ENCODE data around the gene SMAD3.
"Not testable (repeated sequence)": the region's sequence is repeated elsewhere in the genome, so short reads cannot be mapped to it uniquely, and the experiment has no call there.

SMAD3 gene

DNA sequence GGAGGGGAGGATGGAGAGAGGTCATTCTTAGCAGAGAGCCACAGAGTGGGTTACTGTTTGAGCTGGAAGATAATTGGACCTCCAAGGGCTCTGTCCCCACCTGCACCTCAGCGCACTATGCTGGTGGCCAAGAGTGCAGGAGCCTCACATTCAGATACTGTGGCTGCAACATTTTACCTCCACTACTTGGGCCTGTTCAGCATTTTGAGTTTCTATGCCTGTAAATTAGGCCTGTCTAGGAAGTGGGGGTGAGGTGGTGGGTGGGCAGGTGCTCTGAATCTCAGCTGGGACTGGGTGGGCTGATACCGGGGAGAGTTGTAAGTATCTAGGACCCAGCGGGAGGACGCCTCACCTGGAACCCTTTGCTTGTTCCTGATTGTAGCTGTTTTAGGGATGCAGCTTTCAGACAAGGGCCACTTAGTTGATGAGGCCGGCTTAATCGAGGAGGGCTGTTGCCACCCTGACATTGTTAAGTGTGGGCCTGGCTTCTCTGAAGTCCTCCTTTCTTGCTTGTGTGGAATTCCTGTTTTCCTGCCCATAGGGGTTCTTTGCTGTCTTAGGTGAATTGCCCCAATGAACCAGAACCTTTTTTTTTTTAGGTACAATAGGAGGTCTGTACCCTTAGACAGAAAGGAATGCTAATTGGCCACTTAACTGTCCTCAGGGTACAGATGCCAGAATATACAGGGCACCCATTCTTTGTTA, 83.8 kb downstream of the SMAD3 start:
- H3K4me1 Mint-ChIP-seq (ENCODE audit: low read depth), result peaks cover 56% of the 10 kb centered on the region
- H3K9me3 Mint-ChIP-seq, result no peaks in the 10 kb centered on the region
- no peak overlapping the region for H3K27ac Mint-ChIP-seq
- peaks cover 14% of the 10 kb centered on the region for H3K27me3 Mint-ChIP-seq
- no peak overlapping the region for H3K4me3 Mint-ChIP-seq
- H3K36me3 Mint-ChIP-seq (ENCODE audit: low read depth), result no peaks in the 10 kb centered on the region
- intact Hi-C loops (cut with micrococcal nuclease), result loop anchor here (10.0 kb wide), 1 partner anchor 54 kb away; no protein-coding TSS in a partner anchor

DNA sequence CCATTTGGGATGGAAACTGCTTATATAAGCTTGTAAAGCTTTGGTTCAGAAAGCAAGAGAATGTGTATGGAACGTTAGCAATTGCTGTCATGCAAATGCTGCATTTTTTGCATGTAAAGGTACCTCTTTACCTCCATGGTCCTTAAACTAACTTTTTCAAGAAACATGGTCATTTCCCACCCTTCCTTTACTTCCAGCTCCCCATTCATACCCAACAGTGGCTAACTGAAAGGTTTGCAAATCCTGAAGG, 84.3 kb downstream of the SMAD3 start:
- H3K27ac Mint-ChIP-seq, result no peak overlapping the region
- no peak overlapping the region for H3K4me3 Mint-ChIP-seq
- no peaks in the 10 kb centered on the region for H3K9me3 Mint-ChIP-seq
- peaks cover 52% of the 10 kb centered on the region for H3K4me1 Mint-ChIP-seq (ENCODE audit: low read depth)
- intact Hi-C loops (cut with micrococcal nuclease), result loop anchor here (5.0 to 10.0 kb wide), 2 partner anchors 37 to 55 kb away; no protein-coding TSS in a partner anchor
- peaks cover 14% of the 10 kb centered on the region for H3K27me3 Mint-ChIP-seq
- H3K36me3 Mint-ChIP-seq (ENCODE audit: low read depth), result no peaks in the 10 kb centered on the region

DNA sequence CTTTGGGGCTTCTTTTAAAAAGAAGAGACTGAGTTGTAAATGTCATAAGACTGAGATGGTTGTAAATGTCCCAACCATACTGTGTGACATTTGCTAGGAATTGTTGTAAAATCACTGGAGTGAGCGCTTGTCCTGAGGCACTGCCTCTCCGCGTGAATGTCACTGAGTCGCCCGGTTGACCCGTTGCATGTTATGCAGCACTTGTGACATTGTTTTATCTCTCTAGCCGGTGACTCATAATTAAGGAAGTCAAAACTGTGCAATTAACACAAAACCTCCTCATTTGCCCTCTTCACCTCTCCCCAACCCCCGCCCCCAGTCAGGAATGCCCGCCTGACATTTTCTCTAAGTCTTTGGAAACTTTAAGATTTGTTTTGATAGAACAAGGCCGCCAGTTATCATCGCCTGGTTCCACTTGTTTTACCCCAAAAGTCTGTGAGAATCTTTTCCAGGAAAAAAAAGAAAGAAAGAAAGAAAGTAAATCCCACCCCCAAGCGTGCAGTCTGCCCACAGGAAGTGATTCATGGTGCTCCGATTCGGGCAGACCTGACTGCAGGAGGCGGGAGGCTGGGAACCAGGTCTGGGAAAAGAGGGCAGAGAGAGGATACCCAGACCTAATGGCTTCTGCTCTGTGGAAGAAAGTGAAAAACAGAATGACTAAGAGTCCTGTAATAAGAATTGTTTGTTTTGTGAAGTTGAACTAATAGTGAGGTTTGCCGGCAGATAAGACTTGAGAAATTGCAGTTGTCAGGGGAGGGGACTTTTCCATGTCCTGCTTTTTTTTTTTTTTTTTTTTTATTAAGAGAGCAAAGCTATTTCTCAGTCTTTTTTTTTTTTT, 84.8 kb downstream of the SMAD3 start:
- Mint-ChIP-seq H3K36me3 (ENCODE audit: low read depth) (no peaks in the 10 kb centered on the region), H3K27ac (peak overlapping the region; percentile 48), H3K9me3 (no peaks in the 10 kb centered on the region), H3K4me3 (peak overlapping the region; percentile 44), H3K4me1 (ENCODE audit: low read depth) (peaks cover 46% of the 10 kb centered on the region), H3K27me3 (peaks cover 15% of the 10 kb centered on the region)
- intact Hi-C loops (cut with micrococcal nuclease), result loop anchor here (5.0 kb wide), 1 partner anchor 38 kb away; no protein-coding TSS in a partner anchor

GRCh38 chr15:67152429-67152828, 87.0 kb downstream of the SMAD3 start:
- H3K4me1 Mint-ChIP-seq (ENCODE audit: low read depth), result peaks cover 32% of the 10 kb centered on the region
- H3K9me3 Mint-ChIP-seq, result no peaks in the 10 kb centered on the region
- intact Hi-C loops (cut with micrococcal nuclease), result loop anchor here (5.0 kb wide), 1 partner anchor 40 kb away; no protein-coding TSS in a partner anchor
- no peak overlapping the region for H3K4me3 Mint-ChIP-seq
- peaks cover 15% of the 10 kb centered on the region for H3K27me3 Mint-ChIP-seq
- no peaks in the 10 kb centered on the region for H3K36me3 Mint-ChIP-seq (ENCODE audit: low read depth)
- H3K27ac Mint-ChIP-seq, result no peak overlapping the region

DNA sequence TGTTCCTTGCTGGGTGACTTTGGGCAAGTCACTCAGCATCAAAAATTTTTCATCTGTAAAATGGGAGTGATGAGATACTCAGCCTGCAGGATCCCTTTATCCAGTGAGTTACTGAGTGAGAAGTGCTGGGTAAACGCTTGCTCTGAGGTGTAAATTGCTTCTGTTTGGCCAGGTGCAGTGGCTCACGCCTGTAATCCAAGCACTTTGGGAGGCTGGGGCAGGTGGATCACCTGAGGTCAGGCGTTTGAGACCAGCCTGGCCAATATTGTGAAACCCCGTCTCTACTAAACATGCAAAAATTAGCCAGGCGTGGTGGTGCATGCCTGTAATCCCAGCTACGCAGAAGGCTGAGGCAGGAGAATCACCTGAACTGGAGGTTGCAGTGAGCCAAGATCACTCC, 87.6 kb downstream of the SMAD3 start:
- H3K9me3 Mint-ChIP-seq; H3K4me3 Mint-ChIP-seq; H3K27ac Mint-ChIP-seq; H3K36me3 Mint-ChIP-seq (ENCODE audit: low read depth): not testable (repeated sequence)
- Mint-ChIP-seq H3K27me3 (peaks cover 20% of the 10 kb centered on the region), H3K4me1 (ENCODE audit: low read depth) (peaks cover 32% of the 10 kb centered on the region)
- intact Hi-C loops (cut with micrococcal nuclease), result loop anchor here (5.0 kb wide), 1 partner anchor 41 kb away; no protein-coding TSS in a partner anchor

GRCh38 chr15:67154249-67154648, 88.8 kb downstream of the SMAD3 start:
- Mint-ChIP-seq H3K36me3 (ENCODE audit: low read depth) (no peaks in the 10 kb centered on the region), H3K27ac (no peak overlapping the region), H3K9me3 (no peaks in the 10 kb centered on the region), H3K27me3 (peaks cover 18% of the 10 kb centered on the region), H3K4me3 (no peak overlapping the region), H3K4me1 (ENCODE audit: low read depth) (peaks cover 20% of the 10 kb centered on the region)
- intact Hi-C loops (cut with micrococcal nuclease), result loop anchor here (5.0 kb wide), 1 partner anchor 42 kb away; no protein-coding TSS in a partner anchor

DNA sequence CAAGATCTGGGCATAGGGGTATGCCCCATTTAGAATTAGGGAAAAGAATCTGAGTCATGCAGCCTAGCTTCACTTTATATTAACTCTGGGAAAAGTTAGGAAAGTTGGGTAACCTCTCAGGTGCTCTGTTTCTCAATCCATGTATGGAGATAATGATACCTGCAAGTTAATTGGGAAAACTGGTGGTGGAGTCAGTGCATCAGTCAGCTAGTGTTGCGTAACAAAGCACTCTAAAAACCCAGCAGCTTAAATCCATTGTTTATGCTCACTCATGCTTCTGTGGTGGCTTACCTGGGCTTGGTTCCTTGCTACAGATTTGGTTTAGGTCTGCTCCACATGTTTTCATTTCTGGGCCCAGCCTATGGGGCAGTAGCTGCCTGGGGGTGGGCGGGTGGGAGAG, 91.0 kb downstream of the SMAD3 start:
- H3K4me3 Mint-ChIP-seq, result no peak overlapping the region
- intact Hi-C loops (cut with micrococcal nuclease), result no loop called here
- peaks cover 14% of the 10 kb centered on the region for H3K4me1 Mint-ChIP-seq (ENCODE audit: low read depth)
- H3K27me3 Mint-ChIP-seq, result peaks cover 18% of the 10 kb centered on the region
- H3K27ac Mint-ChIP-seq, result no peak overlapping the region
- no peaks in the 10 kb centered on the region for H3K9me3 Mint-ChIP-seq
- H3K36me3 Mint-ChIP-seq (ENCODE audit: low read depth), result no peaks in the 10 kb centered on the region

DNA sequence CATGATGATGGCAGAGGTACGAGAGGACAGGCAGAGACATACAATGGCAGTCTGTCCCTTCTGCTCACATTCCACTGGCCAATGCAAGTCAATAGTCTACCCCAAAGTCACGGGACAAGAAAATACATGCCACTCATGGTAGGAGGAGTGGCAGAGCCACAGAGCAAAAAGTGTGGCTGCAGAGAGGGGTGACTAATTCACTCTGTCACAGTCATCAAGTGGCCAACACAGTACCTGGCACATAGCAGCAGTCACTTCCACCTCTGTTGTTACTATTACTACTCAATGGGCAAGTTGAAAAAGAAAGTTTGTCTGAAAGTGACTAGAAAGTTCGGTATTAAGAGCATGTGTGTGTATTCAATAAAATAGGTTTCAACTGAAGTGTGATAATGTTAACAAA, 91.4 kb downstream of the SMAD3 start:
- H3K27me3 Mint-ChIP-seq, result peaks cover 18% of the 10 kb centered on the region
- H3K27ac Mint-ChIP-seq, result no peak overlapping the region
- no peaks in the 10 kb centered on the region for H3K36me3 Mint-ChIP-seq (ENCODE audit: low read depth)
- no peak overlapping the region for H3K4me3 Mint-ChIP-seq
- no peaks in the 10 kb centered on the region for H3K9me3 Mint-ChIP-seq
- intact Hi-C loops (cut with micrococcal nuclease), result no loop called here
- H3K4me1 Mint-ChIP-seq (ENCODE audit: low read depth), result peaks cover 18% of the 10 kb centered on the region

- Mint-ChIP-seq H3K4me1 (ENCODE audit: low read depth) (peaks cover 25% of the 10 kb centered on the region), H3K9me3 (no peaks in the 10 kb centered on the region), H3K27ac (no peak overlapping the region), H3K36me3 (ENCODE audit: low read depth) (no peaks in the 10 kb centered on the region), H3K27me3 (peaks cover 19% of the 10 kb centered on the region), H3K4me3 (no peak overlapping the region)
- intact Hi-C loops (cut with micrococcal nuclease), result no loop called here
Observed at GRCh38 chr15:67157521-67158252, 92.3 kb downstream of the SMAD3 start.

DNA sequence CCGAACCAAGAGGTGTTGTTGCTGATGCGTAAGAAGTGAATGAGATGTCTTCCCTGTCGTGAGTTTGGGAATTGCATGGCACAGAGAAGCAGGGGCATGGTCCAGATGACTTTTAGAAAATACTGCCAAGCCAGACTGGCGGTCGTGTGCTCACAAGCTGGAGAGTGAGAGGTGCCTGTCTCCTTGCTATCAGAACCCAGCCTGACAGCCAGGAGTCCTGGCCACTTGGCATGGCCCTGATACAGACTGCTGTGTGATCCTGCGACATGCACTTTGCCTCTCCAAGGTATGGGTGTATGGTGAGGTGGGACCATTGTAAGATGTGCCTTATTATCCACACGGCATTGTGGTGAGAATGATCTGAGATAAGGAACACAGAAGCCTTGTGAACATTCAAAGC, 93.0 kb downstream of the SMAD3 start:
- no peaks in the 10 kb centered on the region for H3K36me3 Mint-ChIP-seq (ENCODE audit: low read depth)
- intact Hi-C loops (cut with micrococcal nuclease), result no loop called here
- peaks cover 15% of the 10 kb centered on the region for H3K27me3 Mint-ChIP-seq
- no peak overlapping the region for H3K4me3 Mint-ChIP-seq
- H3K27ac Mint-ChIP-seq, result no peak overlapping the region
- H3K4me1 Mint-ChIP-seq (ENCODE audit: low read depth), result peaks cover 26% of the 10 kb centered on the region
- H3K9me3 Mint-ChIP-seq, result no peaks in the 10 kb centered on the region

- Mint-ChIP-seq H3K27ac (no peak overlapping the region), H3K9me3 (no peaks in the 10 kb centered on the region), H3K4me3 (no peak overlapping the region), H3K4me1 (ENCODE audit: low read depth) (peaks cover 26% of the 10 kb centered on the region), H3K36me3 (ENCODE audit: low read depth) (peaks cover 22% of the 10 kb centered on the region), H3K27me3 (peaks cover 9% of the 10 kb centered on the region)
- intact Hi-C loops (cut with micrococcal nuclease), result no loop called here
Observed at GRCh38 chr15:67161412-67161811, 96.0 kb downstream of the SMAD3 start.

GRCh38 chr15:67161881-67162280, 96.5 kb downstream of the SMAD3 start:
- Mint-ChIP-seq H3K27ac (no peak overlapping the region), H3K4me1 (ENCODE audit: low read depth) (peaks cover 26% of the 10 kb centered on the region), H3K27me3 (peaks cover 10% of the 10 kb centered on the region), H3K4me3 (no peak overlapping the region), H3K9me3 (no peaks in the 10 kb centered on the region), H3K36me3 (ENCODE audit: low read depth) (peaks cover 26% of the 10 kb centered on the region)
- intact Hi-C loops (cut with micrococcal nuclease), result no loop called here

DNA sequence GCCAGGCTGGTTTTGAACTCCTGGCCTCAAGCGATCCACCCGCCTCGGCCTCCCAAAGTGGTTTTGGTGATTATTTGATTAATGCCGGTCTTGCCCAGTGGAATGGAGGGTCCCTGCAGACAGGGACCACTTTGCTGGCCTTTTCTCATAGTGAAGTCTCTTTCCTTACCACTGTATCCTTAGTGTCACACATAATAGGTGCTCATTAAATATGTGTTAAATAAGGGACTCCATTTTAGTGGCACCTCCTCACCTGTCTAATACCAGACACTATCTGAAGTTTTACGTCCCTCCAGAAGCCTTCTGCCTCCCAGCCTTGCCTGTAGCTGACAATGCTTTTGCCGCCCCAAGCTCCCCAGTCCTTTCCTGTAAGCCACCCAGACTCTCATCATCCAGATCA, 97.8 kb downstream of the SMAD3 start:
- Mint-ChIP-seq H3K36me3 (ENCODE audit: low read depth) (peaks cover 39% of the 10 kb centered on the region), H3K4me1 (ENCODE audit: low read depth) (peaks cover 19% of the 10 kb centered on the region), H3K9me3 (no peaks in the 10 kb centered on the region), H3K27me3 (peaks cover 7% of the 10 kb centered on the region), H3K4me3 (no peak overlapping the region), H3K27ac (no peak overlapping the region)
- intact Hi-C loops (cut with micrococcal nuclease), result no loop called here

GRCh38 chr15:67164401-67164791, 99.0 kb downstream of the SMAD3 start:
- no peaks in the 10 kb centered on the region for H3K9me3 Mint-ChIP-seq
- H3K4me1 Mint-ChIP-seq (ENCODE audit: low read depth), result peaks cover 19% of the 10 kb centered on the region
- H3K4me3 Mint-ChIP-seq, result no peak overlapping the region
- H3K27me3 Mint-ChIP-seq, result peaks cover 7% of the 10 kb centered on the region
- peaks cover 46% of the 10 kb centered on the region for H3K36me3 Mint-ChIP-seq (ENCODE audit: low read depth)
- H3K27ac Mint-ChIP-seq, result no peak overlapping the region
- intact Hi-C loops (cut with micrococcal nuclease), result no loop called here
